GM19023 (cell line): Measurements from ENCODE around the gene CREM.

Experiments used
- ATAC-seq: cut with Tn5 transposase; IDR thresholded peaks from one replicate; pipeline ENCODE4 v1.9.1; 2021; ENCODE audit warnings: mild to moderate bottlenecking, moderate library complexity; ENCODE audit not compliant: unreplicated experiment

CREM gene

DNA sequence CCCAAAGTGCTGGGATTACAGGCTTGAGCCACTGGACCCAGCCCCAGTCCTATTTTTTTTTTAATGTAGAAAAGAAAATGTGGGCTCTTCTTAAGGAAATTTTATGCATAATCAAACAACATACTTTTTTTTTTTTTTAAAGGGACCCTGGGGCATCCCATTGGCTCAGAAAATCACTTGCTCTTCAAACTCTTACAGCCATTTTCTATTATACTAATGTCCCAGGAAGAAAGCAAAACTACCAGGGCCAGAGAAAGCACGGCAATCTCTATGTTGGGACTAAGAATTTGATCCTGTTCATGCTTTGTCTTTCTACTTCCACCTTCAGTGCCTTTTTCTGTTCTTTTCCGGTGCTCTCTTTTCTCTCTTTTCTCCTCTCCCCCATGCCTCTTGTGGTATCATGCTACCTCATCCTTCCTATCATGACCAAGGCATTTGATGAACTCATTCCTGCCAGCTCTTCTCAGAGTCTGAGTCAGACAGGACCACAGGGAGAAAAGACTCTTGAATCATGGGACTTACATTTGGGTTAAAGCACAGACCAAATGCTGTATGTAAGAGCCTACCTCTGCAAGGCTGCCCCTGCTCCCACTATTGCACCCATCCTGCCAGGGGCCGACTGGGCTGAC, 133.2 kb downstream of the CREM start:
- no peak for ATAC-seq

DNA sequence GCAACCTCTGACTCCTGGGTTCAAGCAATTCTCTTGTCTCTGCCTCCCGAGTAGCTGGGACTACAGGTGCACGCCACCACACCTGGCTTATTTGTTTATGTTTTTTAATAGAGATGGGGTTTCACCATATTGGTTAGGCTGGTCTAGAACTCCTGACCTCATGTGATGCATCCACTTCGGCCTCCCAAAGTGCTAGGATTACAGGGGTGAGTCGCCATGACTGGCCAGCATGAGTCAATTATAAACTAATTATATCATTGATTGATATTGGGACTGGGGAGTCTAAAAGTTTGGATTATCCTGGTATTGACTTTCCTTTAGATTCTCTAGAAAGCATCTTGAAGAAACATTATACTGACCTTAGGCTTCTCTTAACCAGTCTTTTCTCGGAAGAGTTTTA, 135.8 kb downstream of the CREM start:
- no peak for ATAC-seq
